ENCODE measurements around the gene PSD4.

The PSD4 gene

GRCh38 chr2:113167115-113167932, 6.4 kb upstream of the PSD4 start:
- ATAC-seq = no peak

GRCh38 chr2:113167962-113168340, 5.8 kb upstream of the PSD4 start:
- TF ChIP-seq ARNTL (CRISPR knock-in tag; IDR thresholded peaks at IDR 0.05; ENCODE audit: borderline replicate concordance, low read depth) = no peak
- TF ChIP-seq GLIS3 (CRISPR knock-in tag; IDR thresholded peaks at IDR 0.05) = no peak
- TF ChIP-seq CSDC2 (CRISPR knock-in tag; IDR thresholded peaks at IDR 0.05) = no peak
- no peak for TF ChIP-seq ZC3H10 (CRISPR knock-in tag; IDR thresholded peaks at IDR 0.05)
- TF ChIP-seq ZFP30 (CRISPR knock-in tag; IDR thresholded peaks at IDR 0.05) = no peak
- no peak for TF ChIP-seq TSHZ2 (CRISPR knock-in tag; IDR thresholded peaks at IDR 0.05)
- no peak for TF ChIP-seq ESRRG (CRISPR knock-in tag; IDR thresholded peaks at IDR 0.05)
- TF ChIP-seq, protein P1, sequence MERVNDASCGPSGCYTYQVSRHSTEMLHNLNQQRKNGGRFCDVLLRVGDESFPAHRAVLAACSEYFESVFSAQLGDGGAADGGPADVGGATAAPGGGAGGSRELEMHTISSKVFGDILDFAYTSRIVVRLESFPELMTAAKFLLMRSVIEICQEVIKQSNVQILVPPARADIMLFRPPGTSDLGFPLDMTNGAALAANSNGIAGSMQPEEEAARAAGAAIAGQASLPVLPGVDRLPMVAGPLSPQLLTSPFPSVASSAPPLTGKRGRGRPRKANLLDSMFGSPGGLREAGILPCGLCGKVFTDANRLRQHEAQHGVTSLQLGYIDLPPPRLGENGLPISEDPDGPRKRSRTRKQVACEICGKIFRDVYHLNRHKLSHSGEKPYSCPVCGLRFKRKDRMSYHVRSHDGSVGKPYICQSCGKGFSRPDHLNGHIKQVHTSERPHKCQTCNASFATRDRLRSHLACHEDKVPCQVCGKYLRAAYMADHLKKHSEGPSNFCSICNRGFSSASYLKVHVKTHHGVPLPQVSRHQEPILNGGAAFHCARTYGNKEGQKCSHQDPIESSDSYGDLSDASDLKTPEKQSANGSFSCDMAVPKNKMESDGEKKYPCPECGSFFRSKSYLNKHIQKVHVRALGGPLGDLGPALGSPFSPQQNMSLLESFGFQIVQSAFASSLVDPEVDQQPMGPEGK (CRISPR knock-in tag; IDR thresholded peaks at IDR 0.05; ENCODE audit: borderline replicate concordance) = no peak
- TF ChIP-seq CREB5 (CRISPR knock-in tag; IDR thresholded peaks at IDR 0.05; ENCODE audit: low read depth) = no peak
- TF ChIP-seq ZNF8 (CRISPR knock-in tag; IDR thresholded peaks at IDR 0.05) = no peak
- no peak for TF ChIP-seq PPARA (CRISPR knock-in tag; IDR thresholded peaks at IDR 0.05; ENCODE audit: borderline replicate concordance)
- no peak for TF ChIP-seq ISL1 (CRISPR knock-in tag; IDR thresholded peaks at IDR 0.05)
- no peak for TF ChIP-seq TOX (CRISPR knock-in tag; IDR thresholded peaks at IDR 0.05; ENCODE audit: borderline replicate concordance)
- no peak for TF ChIP-seq OSR1 (CRISPR knock-in tag; IDR thresholded peaks at IDR 0.05)
- no peak for ATAC-seq

More at GRCh38 chr2:113167115-113167932, 6.4 kb upstream of the PSD4 start:
- TF ChIP-seq ESRRG (CRISPR knock-in tag; IDR thresholded peaks at IDR 0.05) (no peak), TSHZ2 (CRISPR knock-in tag; IDR thresholded peaks at IDR 0.05) (no peak), ARNTL (CRISPR knock-in tag; IDR thresholded peaks at IDR 0.05; ENCODE audit: borderline replicate concordance, low read depth) (no peak), ZNF565 (CRISPR knock-in tag; conservative IDR thresholded peaks at IDR 0.05; ENCODE audit: low read depth) (no peak), ISL1 (CRISPR knock-in tag; IDR thresholded peaks at IDR 0.05) (no peak), PPARA (CRISPR knock-in tag; IDR thresholded peaks at IDR 0.05; ENCODE audit: borderline replicate concordance) (no peak), ZFP30 (CRISPR knock-in tag; IDR thresholded peaks at IDR 0.05) (no peak), SNAI2 (CRISPR knock-in tag; IDR thresholded peaks at IDR 0.05) (no peak), CSDC2 (CRISPR knock-in tag; IDR thresholded peaks at IDR 0.05) (no peak)
- TF ChIP-seq, protein P1 (CRISPR knock-in tag; IDR thresholded peaks at IDR 0.05; ENCODE audit: borderline replicate concordance) = no peak

GRCh38 chr2:113169002-113169530, 4.7 kb upstream of the PSD4 start:
- TF ChIP-seq, protein P1 (CRISPR knock-in tag; IDR thresholded peaks at IDR 0.05; ENCODE audit: borderline replicate concordance) = no peak
- TF ChIP-seq ZFP30 (CRISPR knock-in tag; IDR thresholded peaks at IDR 0.05) = no peak
- ATAC-seq = no peak

Measured in SK-N-SH treated with all-trans-retinoic acid at 6 μM for 48 hours (cell line).